Loucy (cell line): ENCODE data around the gene CA7.

Experiments used
- H2AFZ ChIP-seq: fragments of 200-600 bp; sonication (generic); 2 replicates; pipeline ENCODE4 v1.6.0; 2016; ENCODE audit warnings: antibody characterized with exemption, mild to moderate bottlenecking, low read length, moderate library complexity
- H3F3A ChIP-seq: fragments of 200-600 bp; 2 replicates; pipeline ENCODE4 v1.6.0; 2016; ENCODE audit warnings: antibody characterized with exemption, low read depth, mild to moderate bottlenecking
- H3K27me3 ChIP-seq: fragments of 200-600 bp; sonication (generic); 2 replicates; pipeline ENCODE4 v1.6.1; 2014; ENCODE audit warnings: low read length, mild to moderate bottlenecking; ENCODE audit not compliant: insufficient read depth, poor library complexity, severe bottlenecking
- H3K36me3 ChIP-seq: fragments of 200-600 bp; sonication (generic); 2 replicates; pipeline ENCODE4 v1.6.1; 2016; ENCODE audit warnings: low read length; ENCODE audit not compliant: insufficient read depth
- H3K4me1 ChIP-seq: fragments of 200-600 bp; sonication (generic); 2 replicates; pipeline ENCODE4 v1.5.1; 2014; ENCODE audit warnings: low read length, mild to moderate bottlenecking; ENCODE audit not compliant: insufficient read depth, poor library complexity, severe bottlenecking
- H3K4me2 ChIP-seq: fragments of 200-600 bp; sonication (generic); 2 replicates; pipeline ENCODE4 v1.6.0; 2014; ENCODE audit warnings: antibody characterized with exemption, low read length, low read depth, mild to moderate bottlenecking; ENCODE audit not compliant: poor library complexity, severe bottlenecking
- H3K4me3 ChIP-seq: fragments of 200-600 bp; sonication (generic); 2 replicates; pipeline ENCODE4 v1.5.1; 2014; ENCODE audit warnings: low read length, mild to moderate bottlenecking, mixed read lengths; ENCODE audit not compliant: poor library complexity, severe bottlenecking
- H3K79me2 ChIP-seq: fragments of 200-600 bp; sonication (generic); 2 replicates; pipeline ENCODE4 v1.6.1; 2014; ENCODE audit warnings: low read length; ENCODE audit not compliant: insufficient read depth
- H3K9ac ChIP-seq: fragments of 200-600 bp; sonication (generic); 2 replicates; pipeline ENCODE4 v1.6.0; 2014; ENCODE audit warnings: mild to moderate bottlenecking, low read depth, low read length, moderate library complexity; ENCODE audit not compliant: poor library complexity, severe bottlenecking
- H3K9me2 ChIP-seq: fragments of 200-600 bp; sonication (generic); replicated peaks from 2 replicates; pipeline ENCODE4 v1.6.1; 2016; ENCODE audit warnings: low read depth, low read length, mixed read lengths
- H3K9me3 ChIP-seq: fragments of 200-600 bp; sonication (generic); 2 replicates; pipeline ENCODE4 v1.6.1; 2014; ENCODE audit warnings: mild to moderate bottlenecking, antibody characterized with exemption, low read length, low read depth; ENCODE audit not compliant: insufficient read depth
- H4K20me1 ChIP-seq: fragments of 200-600 bp; sonication (generic); 2 replicates; pipeline ENCODE4 v1.6.0; 2014; ENCODE audit warnings: antibody characterized with exemption, low read length, mild to moderate bottlenecking; ENCODE audit not compliant: insufficient read depth, poor library complexity, severe bottlenecking
- CTCF ChIP-seq: fragments of 200-600 bp; sonication (generic); conservative IDR thresholded peaks from 2 replicates; pipeline ENCODE4 v1.5.1; 2014; ENCODE audit warnings: mild to moderate bottlenecking, antibody characterized with exemption, low read length
- EZH2phosphoT487 ChIP-seq: fragments of 200-600 bp; IDR thresholded peaks from 2 replicates; pipeline ENCODE4 v1.6.1; 2018; ENCODE audit warnings: antibody characterized with exemption, mild to moderate bottlenecking, moderate library complexity, borderline replicate concordance

The CA7 gene

GRCh38 chr16:66846831-66847230 lies 2.6 kb downstream of the CA7 start:
- H2AFZ ChIP-seq: no peak overlapping the region
- H3K79me2 ChIP-seq: no peaks in the 10 kb centered on the region
- H3F3A ChIP-seq: no peaks in the 10 kb centered on the region
- no peaks in the 10 kb centered on the region for H3K36me3 ChIP-seq
- no peak overlapping the region for H3K9ac ChIP-seq
- H3K27me3 ChIP-seq: no peaks in the 10 kb centered on the region
- no peak for TF ChIP-seq CTCF
- no peak for TF ChIP-seq EZH2phosphoT487
- no peak overlapping the region for H3K4me2 ChIP-seq
- H3K4me1 ChIP-seq: no peaks in the 10 kb centered on the region
- no peaks in the 10 kb centered on the region for H3K9me3 ChIP-seq
- no peaks in the 10 kb centered on the region for H3K9me2 ChIP-seq
- no peak overlapping the region for H3K4me3 ChIP-seq
- H4K20me1 ChIP-seq: no peaks in the 10 kb centered on the region

- Histone ChIP-seq H3K4me1 (no peaks in the 10 kb centered on the region), H3K9me2 (no peaks in the 10 kb centered on the region), H2AFZ (no peak overlapping the region), H3K79me2 (no peaks in the 10 kb centered on the region), H4K20me1 (no peaks in the 10 kb centered on the region), H3K36me3 (no peaks in the 10 kb centered on the region), H3F3A (no peaks in the 10 kb centered on the region), H3K9me3 (no peaks in the 10 kb centered on the region), H3K27me3 (no peaks in the 10 kb centered on the region), H3K4me2 (no peak overlapping the region), H3K9ac (no peak overlapping the region), H3K4me3 (no peak overlapping the region)
- TF ChIP-seq CTCF (no peak), EZH2phosphoT487 (no peak)
Observed at GRCh38 chr16:66847533-66848067, 3.4 kb downstream of the CA7 start.

GRCh38 chr16:66848172-66848571 lies 4.0 kb downstream of the CA7 start:
- H4K20me1 ChIP-seq: no peaks in the 10 kb centered on the region
- TF ChIP-seq EZH2phosphoT487 (no peak), CTCF (no peak)
- H3K36me3 ChIP-seq: no peaks in the 10 kb centered on the region
- H3K79me2 ChIP-seq: no peaks in the 10 kb centered on the region
- no peaks in the 10 kb centered on the region for H3K4me1 ChIP-seq
- no peaks in the 10 kb centered on the region for H3K27me3 ChIP-seq
- H2AFZ ChIP-seq: no peak overlapping the region
- no peaks in the 10 kb centered on the region for H3K9me3 ChIP-seq
- H3K9me2 ChIP-seq: no peaks in the 10 kb centered on the region
- H3K4me3 ChIP-seq: no peak overlapping the region
- no peaks in the 10 kb centered on the region for H3F3A ChIP-seq
- H3K9ac ChIP-seq: no peak overlapping the region
- no peak overlapping the region for H3K4me2 ChIP-seq
